Loucy (cell line): ENCODE measurements around the gene PECR.

Experiments used
- CTCF ChIP-seq: fragments of 200-600 bp; sonication (generic); conservative IDR thresholded peaks from 2 replicates; pipeline ENCODE4 v1.5.1; 2014; ENCODE audit warnings: mild to moderate bottlenecking, antibody characterized with exemption, low read length
- EZH2phosphoT487 ChIP-seq: fragments of 200-600 bp; IDR thresholded peaks from 2 replicates; pipeline ENCODE4 v1.6.1; 2018; ENCODE audit warnings: antibody characterized with exemption, mild to moderate bottlenecking, moderate library complexity, borderline replicate concordance

GRCh38 chr2:216002693-216003092 lies 78.9 kb downstream of the PECR start:
- TF ChIP-seq CTCF (no peak), EZH2phosphoT487 (no peak)
